Stomach (tissue), 9 donors: ENCODE measurements around the gene TAC1. TPM values are rescaled to one million over a fixed set of nuclear protein-coding genes. Genes with fewer than 3 reads are reported as not detected.

ENCODE experiments used
- DNase-seq, 2 donors: peaks; one replicate each; pipeline versions ENCODE4 v3.0.0 to v3.0.0-alpha.2; 2013 to 2019
- H3K27ac ChIP-seq, 5 donors: fragments of 200-600 bp in 4 of 5; sonication (generic) in 4 of 5; one replicate each; pipeline ENCODE4 v1.5.1; 2013 to 2019; ENCODE audit warnings: mild to moderate bottlenecking in 1 of 5, moderate library complexity in 1 of 5
- H3K27me3 ChIP-seq, 3 donors: fragments of 200-600 bp; sonication (generic); one replicate each; pipeline ENCODE4 v1.5.1; 2017 to 2019; ENCODE audit warnings: mixed run types in 1 of 3
- H3K36me3 ChIP-seq, 4 donors: fragments of 200-600 bp; sonication (generic); 1 replicate in 3 of 4; 2 replicates in 1 of 4; pipeline ENCODE4 v1.5.1; 2016 to 2019
- H3K4me1 ChIP-seq, 4 donors: fragments of 200-600 bp; sonication (generic); one replicate each; pipeline ENCODE4 v1.5.1; 2016 to 2019
- H3K4me3 ChIP-seq, 4 donors: fragments of 200-600 bp; sonication (generic) in 3 of 4; one replicate each; pipeline ENCODE4 v1.5.1; 2016 to 2019; ENCODE audit warnings: mild to moderate bottlenecking in 1 of 4
- H3K9me3 ChIP-seq, 4 donors: fragments of 200-600 bp; sonication (generic); one replicate each; pipeline ENCODE4 v1.5.1; 2016 to 2019
- EP300 ChIP-seq: sonication (generic); formaldehyde crosslinking; IDR thresholded peaks from one replicate; pipeline ENCODE4 v1.6.1; 2017; ENCODE audit warnings: antibody characterized with exemption
- POLR2A ChIP-seq, 4 donors: fragments of 450-650 bp; IDR thresholded peaks; one replicate each; pipeline ENCODE4 v1.6.1; 2016; ENCODE audit warnings: antibody characterized with exemption in 4 of 4, control low read depth in 2 of 4, mild to moderate bottlenecking in 1 of 4, moderate library complexity in 1 of 4
- POLR2AphosphoS5 ChIP-seq, 3 donors: sonication (generic); formaldehyde crosslinking; IDR thresholded peaks; one replicate each; pipeline ENCODE4 v1.6.1; 2016; ENCODE audit warnings: antibody characterized with exemption in 3 of 3
- WGBS, 5 donors: extraction: QIAGEN DNeasy Blood & Tissue Kit in 3 of 5; methylation state at CpG; one replicate each; pipeline versions ENCODE4 v1.1.5 to v1.1.7; 2013 to 2018; 5-methylcytosine and 5-hydroxymethylcytosine counted together
- intact Hi-C: fragments of 100-400 bp; cut with DNase I; formaldehyde crosslinking; loops from one replicate; pipeline ENCODE4 v1.15.1; 2023; ENCODE audit warnings: low total_unique reads
- polyA plus RNA-seq, 3 donors: library from polyadenylated mRNA; stranded (reverse); fragments of 200-250 nt; gene quantifications; one replicate each; pipeline ENCODE4 v1.2.3, GENCODE V29; 2013
- total RNA-seq, 5 donors: library from RNA; depleted of rRNA; stranded (reverse); fragments of >200 nt; gene quantifications; one replicate each; pipeline versions ENCODE4 v1.1.0 to v1.2.3, GENCODE V29; 2014 to 2016
- TF ChIP-seq, protein P1 (sequence below), 7 experiments: fragments of 450-650 bp in 4 of 7; fragments of 200-600 bp in 3 of 7; sonication (generic) in 3 of 7; IDR thresholded peaks; one replicate each; pipeline ENCODE4 v1.5.1; 2016 to 2019; ENCODE audit warnings: antibody characterized with exemption in 7 of 7, control low read depth in 2 of 7, mild to moderate bottlenecking in 1 of 7
- donor health status: healthy with polysubstance abuse.
- donor health status: Bipolar disorder and iron deficiency.
- donor health status: healthy.

TAC1 gene
- total and polyA plus RNA-seq, 8 donors = 0.25 to 2.8 (median 1.7) TPM; not detected in 4

DNA sequence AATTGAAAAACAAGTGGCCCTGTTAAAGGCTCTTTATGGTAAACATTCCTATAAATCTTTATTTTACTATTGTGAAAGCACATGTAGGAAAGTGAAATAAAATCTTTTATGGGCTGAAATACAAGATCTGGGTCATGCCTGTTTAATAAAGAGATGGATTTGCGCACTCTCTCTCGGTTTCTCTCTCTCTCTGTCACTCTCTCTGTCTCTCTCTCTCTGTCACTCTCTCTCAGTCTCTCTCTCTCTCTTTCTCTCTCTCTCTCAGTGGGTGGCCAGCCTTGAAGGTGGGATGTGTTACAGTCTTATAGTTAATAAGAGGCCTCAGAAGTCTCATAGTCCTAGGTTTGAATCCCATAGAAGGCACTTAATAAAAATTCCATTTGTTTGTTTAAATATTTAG is 2.4 kb downstream of the TAC1 start:
- H3K27ac ChIP-seq = no peak overlapping the region
- H3K4me1 ChIP-seq = peaks cover 4 to 29% (median 16%) of the 10 kb centered on the region in 4 donors
- DNase-seq = no peak
- no peak for TF ChIP-seq EP300
- TF ChIP-seq POLR2AphosphoS5 (IDR thresholded peaks at IDR 0.05) = no peak
- TF ChIP-seq, protein P1, sequence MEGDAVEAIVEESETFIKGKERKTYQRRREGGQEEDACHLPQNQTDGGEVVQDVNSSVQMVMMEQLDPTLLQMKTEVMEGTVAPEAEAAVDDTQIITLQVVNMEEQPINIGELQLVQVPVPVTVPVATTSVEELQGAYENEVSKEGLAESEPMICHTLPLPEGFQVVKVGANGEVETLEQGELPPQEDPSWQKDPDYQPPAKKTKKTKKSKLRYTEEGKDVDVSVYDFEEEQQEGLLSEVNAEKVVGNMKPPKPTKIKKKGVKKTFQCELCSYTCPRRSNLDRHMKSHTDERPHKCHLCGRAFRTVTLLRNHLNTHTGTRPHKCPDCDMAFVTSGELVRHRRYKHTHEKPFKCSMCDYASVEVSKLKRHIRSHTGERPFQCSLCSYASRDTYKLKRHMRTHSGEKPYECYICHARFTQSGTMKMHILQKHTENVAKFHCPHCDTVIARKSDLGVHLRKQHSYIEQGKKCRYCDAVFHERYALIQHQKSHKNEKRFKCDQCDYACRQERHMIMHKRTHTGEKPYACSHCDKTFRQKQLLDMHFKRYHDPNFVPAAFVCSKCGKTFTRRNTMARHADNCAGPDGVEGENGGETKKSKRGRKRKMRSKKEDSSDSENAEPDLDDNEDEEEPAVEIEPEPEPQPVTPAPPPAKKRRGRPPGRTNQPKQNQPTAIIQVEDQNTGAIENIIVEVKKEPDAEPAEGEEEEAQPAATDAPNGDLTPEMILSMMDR (IDR thresholded peaks at IDR 0.05) = no peak
- no peak for TF ChIP-seq POLR2A (IDR thresholded peaks at IDR 0.05)
- no peaks in the 10 kb centered on the region for H3K9me3 ChIP-seq
- intact Hi-C loops = no loop called here
- 40 to 55% (median 46%) methylated on average over 2 of the region's 2 CpGs for WGBS, 5 donors
- no peak overlapping the region for H3K4me3 ChIP-seq
- no peaks in the 10 kb centered on the region for H3K36me3 ChIP-seq
- H3K27me3 ChIP-seq = peaks cover 10 to 64% (median 40%) of the 10 kb centered on the region in 3 donors

DNA sequence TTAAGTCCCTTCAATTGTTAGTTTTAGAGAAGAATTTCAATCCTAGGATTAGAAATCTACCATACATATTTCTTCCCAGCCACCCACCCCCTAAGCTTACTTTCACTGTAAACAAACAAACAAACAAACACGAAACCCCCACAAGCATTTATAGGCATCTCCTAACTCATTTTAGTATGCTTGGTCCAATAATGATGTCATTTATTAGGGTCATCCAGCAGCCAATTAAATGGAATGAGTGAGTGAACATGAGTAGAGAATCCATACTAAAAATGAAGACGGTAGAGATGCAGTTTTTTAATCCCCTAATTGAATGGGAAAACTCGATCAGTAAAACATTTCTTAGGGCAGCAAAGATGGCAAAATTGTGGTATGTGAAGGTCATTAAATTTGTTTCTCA is 3.2 kb downstream of the TAC1 start:
- Histone ChIP-seq H3K4me1 (peaks cover 4 to 29% (median 16%) of the 10 kb centered on the region in 4 donors), H3K4me3 (no peak overlapping the region), H3K27me3 (peaks cover 10 to 62% (median 40%) of the 10 kb centered on the region in 3 donors), H3K36me3 (no peaks in the 10 kb centered on the region), H3K9me3 (no peaks in the 10 kb centered on the region), H3K27ac (no peak overlapping the region)
- 65 to 75% (median 68%) methylated on average over 3 of the region's 3 CpGs for WGBS, 5 donors
- intact Hi-C loops = no loop called here
- no peak for DNase-seq
- TF ChIP-seq POLR2AphosphoS5 (IDR thresholded peaks at IDR 0.05) = no peak
- TF ChIP-seq EP300 = no peak
- TF ChIP-seq POLR2A (IDR thresholded peaks at IDR 0.05) = no peak
- TF ChIP-seq, protein P1 (IDR thresholded peaks at IDR 0.05) = no peak

DNA sequence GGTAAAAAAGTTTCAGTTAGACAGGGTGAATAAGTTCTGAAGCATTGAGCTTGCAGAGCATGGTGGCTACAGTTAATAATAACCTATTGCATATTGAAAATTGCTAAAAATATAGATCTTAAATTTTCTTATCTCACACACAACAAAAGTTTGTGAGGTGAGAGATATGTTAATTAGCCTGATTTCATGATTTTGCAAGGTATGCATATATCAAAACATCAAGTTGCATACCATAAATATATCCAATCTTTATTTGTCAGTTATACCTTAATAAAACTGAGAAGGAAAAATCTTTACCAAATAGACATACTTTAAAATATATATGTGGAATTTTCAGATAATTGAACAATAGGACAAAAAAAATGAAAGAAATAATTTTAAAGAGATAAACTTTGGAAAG is 16.6 kb downstream of the TAC1 start:
- DNase-seq = no peak
- Histone ChIP-seq H3K36me3 (no peaks in the 10 kb centered on the region), H3K4me1 (no peaks in the 10 kb centered on the region), H3K4me3 (no peak overlapping the region), H3K27ac (no peak overlapping the region), H3K9me3 (no peaks in the 10 kb centered on the region), H3K27me3 (no peaks in the 10 kb centered on the region)
- intact Hi-C loops = no loop called here
- TF ChIP-seq POLR2A (IDR thresholded peaks at IDR 0.05) = no peak
- TF ChIP-seq, protein P1 (IDR thresholded peaks at IDR 0.05) = no peak
- TF ChIP-seq POLR2AphosphoS5 (IDR thresholded peaks at IDR 0.05) = no peak
- TF ChIP-seq EP300 = no peak

GRCh38 chr7:97751566-97751965 is 19.7 kb downstream of the TAC1 start:
- intact Hi-C loops = no loop called here
- no peak overlapping the region for H3K27ac ChIP-seq
- H3K4me1 ChIP-seq = no peaks in the 10 kb centered on the region
- no peak for TF ChIP-seq EP300
- TF ChIP-seq POLR2A (IDR thresholded peaks at IDR 0.05) = no peak
- TF ChIP-seq, protein P1 (IDR thresholded peaks at IDR 0.05) = no peak
- no peak for TF ChIP-seq POLR2AphosphoS5 (IDR thresholded peaks at IDR 0.05)
- DNase-seq = no peak
- H3K4me3 ChIP-seq = no peak overlapping the region
- H3K36me3 ChIP-seq = no peaks in the 10 kb centered on the region
- 69 to 76% (median 75%) methylated on average over 2 of the region's 2 CpGs for WGBS, 5 donors
- H3K27me3 ChIP-seq = no peaks in the 10 kb centered on the region
- no peaks in the 10 kb centered on the region for H3K9me3 ChIP-seq
